IMR-90 (cell line): ENCODE data around the gene PARD3. TPM values are rescaled to one million over a fixed set of nuclear protein-coding genes. Genes with fewer than 3 reads are reported as not detected.

Source experiments
- ATAC-seq: fragments of 200-7000 bp; cut with Tn5 transposase; 2 replicates; pipeline ENCODE4 v1.9.1; 2020; ENCODE audit warnings: low read depth, mild to moderate bottlenecking, moderate library complexity
- BruUV-seq: library from RNA; stranded (reverse); fragments of 400-500 nt; replicated peaks from 2 replicates; lab custom pipeline; 2021; lab: Mats Ljungman, UMichigan
- CTCF ChIA-PET: fragments of 300-600 bp; formaldehyde crosslinking; extraction: SDS; loops from one replicate; lab custom pipeline; 2021; ENCODE audit warnings: antibody characterized with exemption; lab: Yijun Ruan, JAX
- POLR2A ChIA-PET: fragments of 300-600 bp; sonication (Branson Sonifier 250); formaldehyde crosslinking; loops from one replicate; lab custom pipeline; 2022; ENCODE audit warnings: antibody characterized with exemption; ENCODE audit not compliant: unreplicated experiment; lab: Charles Lee
- DNase-seq: peaks from one replicate; pipeline ENCODE4 v3.0.0; 2013
- H2AFZ ChIP-seq: replicated peaks from 2 replicates; pipeline ENCODE3; 2013; ENCODE audit warnings: low read length, mild to moderate bottlenecking; ENCODE audit not compliant: poor library complexity
- H2AK5ac ChIP-seq: 2 replicates; pipeline ENCODE4 v1.6.1; 2013; ENCODE audit warnings: low read depth, low read length, inconsistent platforms
- H2AK9ac ChIP-seq: replicated peaks from 2 replicates; pipeline ENCODE3; 2013; ENCODE audit warnings: mild to moderate bottlenecking, low read depth, low read length, moderate library complexity; ENCODE audit not compliant: poor library complexity
- H2BK120ac ChIP-seq: 2 replicates; pipeline ENCODE4 v1.6.1; 2013; ENCODE audit warnings: low read depth, low read length, inconsistent platforms
- H2BK15ac ChIP-seq: 3 replicates; pipeline ENCODE4 v1.6.1; 2013; ENCODE audit warnings: low read depth, low read length, inconsistent platforms
- H2BK20ac ChIP-seq: 2 replicates; pipeline ENCODE4 v1.6.1; 2013; ENCODE audit warnings: low read depth, mild to moderate bottlenecking, inconsistent platforms, low read length, moderate library complexity
- H2BK5ac ChIP-seq: 2 replicates; pipeline ENCODE4 v1.6.1; 2013; ENCODE audit warnings: mild to moderate bottlenecking, low read depth, low read length, inconsistent platforms; ENCODE audit not compliant: poor library complexity, severe bottlenecking
- H3K14ac ChIP-seq: replicated peaks from 2 replicates; pipeline ENCODE4 v1.6.1; 2013; ENCODE audit warnings: low read depth, low read length, inconsistent platforms
- H3K18ac ChIP-seq: 2 replicates; pipeline ENCODE4 v1.6.1; 2013; ENCODE audit warnings: low read depth, low read length, control low read depth
- H3K23ac ChIP-seq: 2 replicates; pipeline ENCODE4 v1.6.1; 2013; ENCODE audit warnings: low read depth, low read length, inconsistent platforms
- H3K27ac ChIP-seq: 2 replicates; pipeline ENCODE4 v1.5.1; 2013; ENCODE audit warnings: mild to moderate bottlenecking, control low read depth, low read length; ENCODE audit not compliant: insufficient read depth
- H3K27me3 ChIP-seq: 2 replicates; pipeline ENCODE4 v1.6.1; 2013; ENCODE audit warnings: low read length; ENCODE audit not compliant: control insufficient read depth, insufficient read depth
- H3K36me3 ChIP-seq: 2 replicates; pipeline ENCODE4 v1.6.1; 2013; ENCODE audit warnings: low read length, mixed read lengths; ENCODE audit not compliant: control insufficient read depth, insufficient read depth
- H3K4ac ChIP-seq: 2 replicates; pipeline ENCODE4 v1.6.1; 2013; ENCODE audit warnings: low read depth, low read length, inconsistent platforms
- H3K4me1 ChIP-seq: 2 replicates; pipeline ENCODE4 v1.6.1; 2013; ENCODE audit warnings: low read length, mixed read lengths; ENCODE audit not compliant: control insufficient read depth, insufficient read depth
- H3K4me2 ChIP-seq: 2 replicates; pipeline ENCODE4 v1.6.1; 2013; ENCODE audit warnings: low read depth, mild to moderate bottlenecking, control low read depth, low read length, moderate library complexity
- H3K4me3 ChIP-seq: 2 replicates; pipeline ENCODE4 v1.5.1; 2013; ENCODE audit warnings: low read depth, mild to moderate bottlenecking, control low read depth, low read length, moderate library complexity; ENCODE audit not compliant: insufficient read depth
- H3K56ac ChIP-seq: 2 replicates; pipeline ENCODE4 v1.6.1; 2013; ENCODE audit warnings: low read length, inconsistent platforms; ENCODE audit not compliant: insufficient read depth; ENCODE audit errors: extremely low read depth
- H3K79me1 ChIP-seq, 2 experiments: 2 replicates each; pipeline ENCODE4 v1.6.1; 2013; ENCODE audit warnings: low read length in 2 of 2, inconsistent platforms in 1 of 2, low read depth in 1 of 2
- H3K9ac ChIP-seq: 2 replicates; pipeline ENCODE4 v1.6.1; 2013; ENCODE audit warnings: low read depth, low read length, control low read depth
- H3K9me1 ChIP-seq: 2 replicates; pipeline ENCODE4 v1.6.1; 2013; ENCODE audit warnings: low read length, inconsistent platforms; ENCODE audit not compliant: insufficient read depth
- H3K9me3 ChIP-seq: 2 replicates; pipeline ENCODE4 v1.6.1; 2013; ENCODE audit warnings: low read length; ENCODE audit not compliant: control insufficient read depth, insufficient read depth
- H4K20me1 ChIP-seq: 2 replicates; pipeline ENCODE4 v1.6.1; 2013; ENCODE audit warnings: low read length, inconsistent platforms; ENCODE audit not compliant: insufficient read depth
- H4K5ac ChIP-seq: 2 replicates; pipeline ENCODE4 v1.6.1; 2013; ENCODE audit warnings: mild to moderate bottlenecking, low read depth, low read length, control low read depth
- H4K8ac ChIP-seq, 2 experiments: 2 replicates each; pipeline ENCODE4 v1.6.1; 2013; ENCODE audit warnings: low read depth in 2 of 2, low read length in 2 of 2, control low read depth in 1 of 2, inconsistent platforms in 1 of 2
- H4K91ac ChIP-seq: 2 replicates; pipeline ENCODE4 v1.6.1; 2013; ENCODE audit warnings: low read depth, low read length, inconsistent platforms; ENCODE audit not compliant: insufficient read depth
- CHD1 ChIP-seq: IDR thresholded peaks from 2 replicates; pipeline ENCODE4 v1.6.1; 2012; ENCODE audit warnings: low read depth, low read length, improper control_type of control experiment
- FOS ChIP-seq: fragments of 150-350 bp; IDR thresholded peaks from 2 replicates; pipeline ENCODE4 v1.6.1; 2016; ENCODE audit warnings: low read depth, low read length
- MAZ ChIP-seq: IDR thresholded peaks from 2 replicates; pipeline ENCODE4 v1.6.1; 2012; ENCODE audit warnings: low read depth, mild to moderate bottlenecking, low read length, improper control_type of control experiment, moderate library complexity, borderline replicate concordance
- WGBS, 2 experiments: methylation state at CpG; one replicate each; pipeline versions ENCODE4 v1.1.5 to v1.1.7; 2013; ENCODE audit warnings: missing lambda C conversion rate in 2 of 2; ENCODE audit not compliant: insufficient read length in 1 of 2; ENCODE audit errors: extremely low coverage in 2 of 2; 5-methylcytosine and 5-hydroxymethylcytosine counted together
- dilution Hi-C: fragments of 300-500 bp; cut with HindIII; formaldehyde crosslinking; loops from one replicate; pipeline ENCODE4 v1.14.3; 2018; ENCODE audit warnings: low sequenced_read_pairs; ENCODE audit not compliant: unreplicated experiment
- in situ Hi-C: fragments of 300-500 bp; cut with MboI; formaldehyde crosslinking; loops from 3 replicates; pipeline ENCODE4 v1.14.3; 2019; ENCODE audit warnings: low sequenced_read_pairs, inconsistent platforms, mixed read lengths
- intact Hi-C: fragments of 100-400 bp; cut with micrococcal nuclease; formaldehyde crosslinking; loops from 2 replicates; pipeline ENCODE4 v1.10.0; 2022
- polyA plus RNA-seq, 3 experiments: library from polyadenylated mRNA; depleted of rRNA; stranded (reverse); fragments of >200 nt; gene quantifications; 2 replicates each; pipeline ENCODE4 v1.2.3, GENCODE V29; 2012; ENCODE audit warnings: low replicate concordance in 1 of 3
- total RNA-seq: library from RNA; depleted of rRNA; stranded (reverse); fragments of >200 nt; gene quantifications from 2 replicates; pipeline ENCODE4 v1.2.3, GENCODE V29; 2012
- TF ChIP-seq, protein P1 (sequence below): fragments of 150-350 bp; IDR thresholded peaks from 2 replicates; pipeline ENCODE4 v1.6.1; 2016; ENCODE audit warnings: low read depth, mild to moderate bottlenecking, low read length, moderate library complexity, borderline replicate concordance

Gene PARD3
- total and polyA plus RNA-seq, 2 of the 4 experiments (the other 2 are of a cell fraction): 14.6 to 37.5 TPM

DNA sequence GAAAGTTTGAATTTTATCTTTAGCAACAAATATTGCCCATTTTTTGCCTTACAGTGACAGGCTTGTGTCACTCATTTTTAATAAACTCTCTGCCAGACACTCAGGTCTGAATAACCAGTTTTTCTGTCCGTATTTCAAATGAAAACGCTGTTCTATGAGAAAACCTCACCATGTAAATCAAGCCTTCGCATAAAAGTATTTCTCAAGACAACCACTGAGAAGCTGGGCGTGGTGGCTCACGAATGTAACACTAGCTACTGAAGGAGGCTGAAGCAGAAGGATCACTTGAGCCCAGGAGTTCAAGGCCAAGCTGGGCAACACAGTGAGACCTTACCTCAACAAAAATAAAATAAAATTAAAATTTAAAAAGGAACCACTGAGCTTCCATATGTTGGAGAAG is 339.3 kb downstream of the PARD3 start:
- Histone ChIP-seq H2BK20ac (no peak overlapping the region), H3K4ac (no peak overlapping the region), H3K9ac (no peak overlapping the region), H4K20me1 (no peaks in the 10 kb centered on the region), H2AK9ac (no peak overlapping the region), H3K9me1 (peaks cover 13% of the 10 kb centered on the region), H4K8ac (no peak overlapping the region), H4K91ac (no peak overlapping the region), H3K4me2 (no peak overlapping the region), H2AFZ (no peak overlapping the region), H2BK120ac (no peak overlapping the region), H3K23ac (no peak overlapping the region), H3K36me3 (no peaks in the 10 kb centered on the region), H3K79me1 (no peaks in the 10 kb centered on the region; a peak in 1 of 4 replicates), H3K9me3 (no peaks in the 10 kb centered on the region), H3K14ac (no peak overlapping the region), H2BK15ac (no peak overlapping the region), H2AK5ac (no peak overlapping the region), H3K27ac (no peak overlapping the region), H3K18ac (no peak overlapping the region), H3K27me3 (no peaks in the 10 kb centered on the region), H4K5ac (no peak overlapping the region), H2BK5ac (no peak overlapping the region), H3K4me1 (peaks cover 3% of the 10 kb centered on the region; the same call in 1 of the 2 replicates), H3K4me3 (no peak overlapping the region), H3K56ac (no peak overlapping the region)
- BruUV-seq: no TSS peak
- intact Hi-C loops: no loop called here
- no peak for DNase-seq
- ChIA-PET CTCF (no interaction called here), POLR2A (no interaction called here)
- dilution Hi-C loops: no loop called here
- in situ Hi-C loops: no loop called here
- ATAC-seq: no peak
- TF ChIP-seq MAZ: no peak
- TF ChIP-seq CHD1: no peak
- TF ChIP-seq FOS: no peak
- TF ChIP-seq, protein P1, sequence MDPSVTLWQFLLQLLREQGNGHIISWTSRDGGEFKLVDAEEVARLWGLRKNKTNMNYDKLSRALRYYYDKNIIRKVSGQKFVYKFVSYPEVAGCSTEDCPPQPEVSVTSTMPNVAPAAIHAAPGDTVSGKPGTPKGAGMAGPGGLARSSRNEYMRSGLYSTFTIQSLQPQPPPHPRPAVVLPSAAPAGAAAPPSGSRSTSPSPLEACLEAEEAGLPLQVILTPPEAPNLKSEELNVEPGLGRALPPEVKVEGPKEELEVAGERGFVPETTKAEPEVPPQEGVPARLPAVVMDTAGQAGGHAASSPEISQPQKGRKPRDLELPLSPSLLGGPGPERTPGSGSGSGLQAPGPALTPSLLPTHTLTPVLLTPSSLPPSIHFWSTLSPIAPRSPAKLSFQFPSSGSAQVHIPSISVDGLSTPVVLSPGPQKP: no peak
- WGBS, 2 experiments: 94% methylated on average over 2 of the region's 5 CpGs; no CpG with 5 or more reads in 1 of the 2 experiments
